BLaER1 treated with 17β-estradiol and CSF1 and Interleukin-3, amounts not matched to agents 10 nM and 100 nM (cell line): ENCODE data around the gene SPON1.
A peak's percentile ranks its signal among the peaks of the same experiment; 100 is the strongest.

Source experiments
- H3K27ac ChIP-seq, 11 experiments: shearing (Covaris generic); formaldehyde crosslinking; 2 replicates each; pipeline ENCODE4 v1.8.1; 2022
- H3K27me3 ChIP-seq, 11 experiments: shearing (Covaris generic); formaldehyde crosslinking; 2 replicates each; pipeline ENCODE4 v1.8.1; 2022
- H3K36me3 ChIP-seq, 11 experiments: shearing (Covaris generic); formaldehyde crosslinking; 2 replicates each; pipeline ENCODE4 v1.8.1; 2022
- H3K4me1 ChIP-seq, 10 experiments: shearing (Covaris generic); formaldehyde crosslinking; 2 replicates each; pipeline ENCODE4 v1.8.1; 2022
- H3K4me2 ChIP-seq, 11 experiments: shearing (Covaris generic); formaldehyde crosslinking; 2 replicates each; pipeline ENCODE4 v1.8.1; 2022
- H3K4me3 ChIP-seq, 10 experiments: shearing (Covaris generic); formaldehyde crosslinking; 2 replicates each; pipeline ENCODE4 v1.8.1; 2022
- H3K9ac ChIP-seq, 11 experiments: shearing (Covaris generic); formaldehyde crosslinking; 2 replicates each; pipeline ENCODE4 v1.8.1; 2022
- H3K9me3 ChIP-seq, 11 experiments: shearing (Covaris generic); formaldehyde crosslinking; replicated peaks in 1 of 11; 2 replicates each; pipeline ENCODE4 v1.8.1; 2022
- H4K20me1 ChIP-seq, 11 experiments: shearing (Covaris generic); formaldehyde crosslinking; 2 replicates each; pipeline ENCODE4 v1.8.1; 2022
- Cebpa-rat ChIP-seq, 11 experiments: shearing (Covaris generic); IDR thresholded peaks; 2 replicates each; pipeline ENCODE4 v1.8.1; 2022

The SPON1 gene

GRCh38 chr11:13941775-13942174 is 20.7 kb upstream of the SPON1 start:
- TF ChIP-seq Cebpa-rat (IDR thresholded peaks at IDR 0.05), result no peak

GRCh38 chr11:13942378-13942777 is 20.1 kb upstream of the SPON1 start:
- H4K20me1 ChIP-seq, result no peaks in the 10 kb centered on the region
- peak overlapping the region in 2 of 11 experiments; percentile 52 to 56; a peak in 3 of 22 replicates for H3K4me2 ChIP-seq
- H3K4me1 ChIP-seq, result peaks cover 0 to 12% (median 0%) of the 10 kb centered on the region in 10 experiments; a peak in 6 of 20 replicates
- TF ChIP-seq Cebpa-rat (IDR thresholded peaks at IDR 0.05), result no peak
- H3K27me3 ChIP-seq, result no peaks in the 10 kb centered on the region
- H3K9ac ChIP-seq, result no peak overlapping the region
- peaks cover 0 to 17% (median 10%) of the 10 kb centered on the region in 11 experiments; a peak in 5 of 22 replicates for H3K9me3 ChIP-seq
- H3K4me3 ChIP-seq, result no peak overlapping the region
- H3K36me3 ChIP-seq, result no peaks in the 10 kb centered on the region
- no peak overlapping the region for H3K27ac ChIP-seq

More at GRCh38 chr11:13941775-13942174, 20.7 kb upstream of the SPON1 start:
- H3K4me1 ChIP-seq, result peaks cover 0 to 12% (median 0%) of the 10 kb centered on the region in 10 experiments; a peak in 6 of 20 replicates
- H3K9ac ChIP-seq, result no peak overlapping the region
- no peak overlapping the region for H3K4me2 ChIP-seq
- H4K20me1 ChIP-seq, result no peaks in the 10 kb centered on the region
- H3K9me3 ChIP-seq, result peaks cover 0 to 17% (median 11%) of the 10 kb centered on the region in 11 experiments; a peak in 5 of 22 replicates
- no peaks in the 10 kb centered on the region for H3K27me3 ChIP-seq
- H3K4me3 ChIP-seq, result no peak overlapping the region
- no peaks in the 10 kb centered on the region for H3K36me3 ChIP-seq
- no peak overlapping the region for H3K27ac ChIP-seq

- Histone ChIP-seq H3K4me3 (no peak overlapping the region), H4K20me1 (no peaks in the 10 kb centered on the region), H3K4me1 (peaks cover 0 to 12% (median 0%) of the 10 kb centered on the region in 10 experiments; a peak in 6 of 20 replicates), H3K27me3 (no peaks in the 10 kb centered on the region), H3K9me3 (peaks cover 0 to 17% (median 9%) of the 10 kb centered on the region in 11 experiments; a peak in 5 of 22 replicates), H3K4me2 (peak overlapping the region in 3 of 11 experiments; percentile 34 to 56 (median 52); a peak in 7 of 22 replicates), H3K36me3 (no peaks in the 10 kb centered on the region), H3K9ac (no peak overlapping the region), H3K27ac (no peak overlapping the region)
- TF ChIP-seq Cebpa-rat (IDR thresholded peaks at IDR 0.05), result no peak
Observed at GRCh38 chr11:13942971-13943381, 19.5 kb upstream of the SPON1 start.

DNA sequence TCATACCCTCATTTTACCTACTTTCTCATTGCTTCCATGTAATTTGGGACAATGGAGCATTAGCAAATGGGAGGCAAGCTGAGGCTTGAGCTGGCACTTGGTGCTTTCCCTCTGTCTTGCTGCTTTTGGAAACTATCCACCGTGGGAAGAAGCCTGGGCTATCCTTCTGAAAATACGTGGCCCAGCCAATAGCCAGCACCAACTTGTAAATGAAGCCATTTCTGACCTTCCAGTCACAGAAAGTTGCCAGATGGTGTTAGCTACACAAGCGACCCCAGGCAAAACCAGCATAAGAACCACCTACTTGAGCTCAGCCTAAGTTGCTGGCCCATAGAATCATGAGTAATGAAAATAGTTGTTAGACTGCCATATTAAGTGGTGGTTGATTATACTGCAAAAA is 18.5 kb upstream of the SPON1 start:
- no peaks in the 10 kb centered on the region for H3K36me3 ChIP-seq
- H4K20me1 ChIP-seq, result no peaks in the 10 kb centered on the region
- no peak overlapping the region for H3K9ac ChIP-seq
- H3K27me3 ChIP-seq, result no peaks in the 10 kb centered on the region
- no peak overlapping the region for H3K4me2 ChIP-seq
- peaks cover 0 to 8% (median 2%) of the 10 kb centered on the region in 11 experiments; a peak in 4 of 22 replicates for H3K9me3 ChIP-seq
- no peak overlapping the region for H3K27ac ChIP-seq
- no peak for TF ChIP-seq Cebpa-rat (IDR thresholded peaks at IDR 0.05)
- no peak overlapping the region for H3K4me3 ChIP-seq
- H3K4me1 ChIP-seq, result peaks cover 0 to 12% (median 0%) of the 10 kb centered on the region in 10 experiments; a peak in 6 of 20 replicates

DNA sequence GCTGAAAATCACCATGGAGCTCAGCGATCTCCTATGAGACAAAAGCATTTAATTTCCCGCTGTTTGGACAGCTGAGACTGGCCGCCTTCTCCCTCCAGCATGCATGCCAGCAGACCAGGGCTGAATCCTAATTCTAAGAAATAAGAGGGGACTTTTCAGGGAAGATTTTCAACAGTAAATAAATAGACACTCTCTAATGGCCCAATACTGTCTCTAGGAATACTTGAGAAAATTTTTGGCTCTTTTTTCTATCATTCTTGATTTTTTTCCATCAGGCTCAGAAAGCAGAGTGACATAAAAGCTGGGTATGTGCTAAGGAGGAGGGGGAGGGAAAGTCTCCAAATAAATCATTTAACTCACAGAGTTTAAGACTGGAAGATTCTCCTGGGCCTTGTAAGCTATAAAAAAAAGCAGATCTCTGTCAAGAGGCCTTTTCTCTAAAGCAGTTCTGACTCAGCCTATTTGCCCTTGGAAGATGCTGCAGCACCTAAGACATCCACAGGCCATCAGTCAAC is 17.6 kb upstream of the SPON1 start:
- TF ChIP-seq Cebpa-rat (IDR thresholded peaks at IDR 0.05), result no peak
- no peak overlapping the region for H3K27ac ChIP-seq
- no peaks in the 10 kb centered on the region for H3K36me3 ChIP-seq
- H3K9ac ChIP-seq, result no peak overlapping the region
- no peaks in the 10 kb centered on the region for H4K20me1 ChIP-seq
- H3K4me2 ChIP-seq, result no peak overlapping the region
- H3K9me3 ChIP-seq, result no peaks in the 10 kb centered on the region
- H3K4me1 ChIP-seq, result peaks cover 0 to 12% (median 0%) of the 10 kb centered on the region in 10 experiments; a peak in 6 of 20 replicates
- H3K4me3 ChIP-seq, result no peak overlapping the region
- H3K27me3 ChIP-seq, result no peaks in the 10 kb centered on the region

DNA sequence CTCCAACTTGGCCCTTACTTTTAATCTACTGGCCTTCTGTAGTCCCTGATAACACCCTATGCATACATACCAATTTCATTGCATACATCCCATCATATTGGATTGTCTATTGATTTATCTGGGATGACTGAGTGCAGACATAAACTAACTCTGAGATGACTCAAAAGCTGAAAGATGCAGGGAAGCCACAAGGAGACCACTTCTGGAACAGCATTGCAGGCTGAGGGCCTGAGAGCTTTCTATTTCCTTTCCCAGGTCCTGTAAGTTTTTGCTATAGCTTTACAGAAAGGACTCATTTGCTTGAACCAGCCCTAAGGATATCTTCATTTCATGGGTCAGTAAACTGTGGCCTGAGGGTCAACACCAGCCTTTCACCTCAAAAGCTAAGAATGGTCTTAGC is 15.1 kb upstream of the SPON1 start:
- Histone ChIP-seq H4K20me1 (no peaks in the 10 kb centered on the region), H3K4me1 (peaks cover 0 to 20% (median 0%) of the 10 kb centered on the region in 10 experiments; a peak in 6 of 20 replicates), H3K9ac (no peak overlapping the region), H3K4me2 (no peak overlapping the region), H3K36me3 (no peaks in the 10 kb centered on the region), H3K27me3 (no peaks in the 10 kb centered on the region), H3K4me3 (no peak overlapping the region), H3K9me3 (no peaks in the 10 kb centered on the region), H3K27ac (no peak overlapping the region)
- TF ChIP-seq Cebpa-rat (IDR thresholded peaks at IDR 0.05), result no peak

GRCh38 chr11:13949876-13950275 is 12.6 kb upstream of the SPON1 start:
- H3K4me1 ChIP-seq, result peaks cover 0 to 22% (median 0%) of the 10 kb centered on the region in 10 experiments; a peak in 4 of 20 replicates
- TF ChIP-seq Cebpa-rat (IDR thresholded peaks at IDR 0.05), result no peak

GRCh38 chr11:13952221-13952620 is 10.3 kb upstream of the SPON1 start:
- Histone ChIP-seq H3K27me3 (no peaks in the 10 kb centered on the region), H3K9me3 (no peaks in the 10 kb centered on the region), H3K27ac (no peak overlapping the region; a peak in 1 of 22 replicates), H3K9ac (no peak overlapping the region), H4K20me1 (no peaks in the 10 kb centered on the region; a peak in 1 of 22 replicates), H3K4me2 (peak overlapping the region in 2 of 11 experiments; percentile 43 to 57; a peak in 3 of 22 replicates), H3K36me3 (no peaks in the 10 kb centered on the region), H3K4me1 (peaks cover 0 to 22% (median 0%) of the 10 kb centered on the region in 10 experiments; a peak in 4 of 20 replicates), H3K4me3 (no peak overlapping the region)
- no peak for TF ChIP-seq Cebpa-rat (IDR thresholded peaks at IDR 0.05)

More at GRCh38 chr11:13949876-13950275, 12.6 kb upstream of the SPON1 start:
- Histone ChIP-seq H3K36me3 (no peaks in the 10 kb centered on the region), H3K4me2 (no peak overlapping the region), H3K27ac (no peak overlapping the region), H3K27me3 (no peaks in the 10 kb centered on the region), H3K4me3 (no peak overlapping the region), H4K20me1 (no peaks in the 10 kb centered on the region), H3K9me3 (no peaks in the 10 kb centered on the region), H3K9ac (no peak overlapping the region)

DNA sequence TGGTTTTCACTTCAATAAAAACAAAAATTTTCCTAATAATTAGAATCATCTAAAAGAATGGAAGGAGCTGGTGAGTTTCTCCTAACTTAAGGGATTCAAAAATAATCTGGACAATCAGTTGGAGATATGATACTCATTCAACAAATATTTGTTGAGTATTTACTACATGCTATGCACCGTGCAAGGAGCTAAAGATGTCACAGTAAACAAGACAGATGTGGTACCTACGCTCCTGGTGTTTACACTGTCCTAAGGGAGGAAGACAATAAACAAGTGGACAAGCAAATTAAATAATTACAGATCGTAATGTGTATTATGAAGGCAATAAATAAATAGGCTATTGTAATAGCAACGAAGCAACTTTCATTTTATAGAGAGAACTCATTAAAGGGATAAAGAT is 9.9 kb upstream of the SPON1 start:
- Histone ChIP-seq H3K4me3 (no peak overlapping the region), H3K4me2 (peak overlapping the region in 1 of 11 experiments; percentile 43; a peak in 1 of 22 replicates), H3K27ac (no peak overlapping the region), H4K20me1 (no peaks in the 10 kb centered on the region; a peak in 1 of 22 replicates), H3K36me3 (no peaks in the 10 kb centered on the region), H3K9me3 (no peaks in the 10 kb centered on the region), H3K4me1 (peaks cover 0 to 22% (median 0%) of the 10 kb centered on the region in 10 experiments; a peak in 4 of 20 replicates), H3K9ac (no peak overlapping the region), H3K27me3 (no peaks in the 10 kb centered on the region)
- TF ChIP-seq Cebpa-rat (IDR thresholded peaks at IDR 0.05), result no peak
